Measurements from ENCODE around the gene ELP1. TPM values are rescaled to one million over a fixed set of nuclear protein-coding genes. Genes with fewer than 3 reads are reported as not detected.

The ELP1 gene
- polyA plus RNA-seq, 2 of the 4 experiments (the other 2 are of a cell fraction): 25.4 to 35.8 TPM

DNA sequence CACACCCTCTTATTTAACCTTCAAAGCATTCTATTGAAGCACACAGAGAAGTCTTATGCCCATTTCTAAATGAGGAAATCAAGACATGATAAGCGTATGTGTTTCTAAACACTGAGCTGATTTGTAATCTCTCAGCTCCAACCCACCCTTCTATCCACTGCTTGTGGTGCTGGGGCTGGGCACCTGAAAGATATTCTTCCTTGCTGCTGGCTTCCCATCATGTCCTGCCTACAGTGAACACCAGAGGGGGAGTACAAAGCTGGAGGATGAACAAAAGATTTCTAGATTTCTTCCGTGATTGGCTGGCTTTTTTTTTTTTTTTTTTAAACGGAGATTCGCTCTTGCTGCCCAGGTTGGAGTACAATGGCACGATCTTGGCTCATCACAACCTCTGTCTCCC is 57.5 kb downstream of the ELP1 start:
- H3K9me3 ChIP-seq: peaks cover 8% of the 10 kb centered on the region
- no peak overlapping the region for H3K4me2 ChIP-seq
- DNase-seq (ENCODE audit: low read depth in 1 of 2, low spot score in 1 of 2) (no peak), FAIRE-seq (no peak), ATAC-seq (0 out of 6 replicates have a peak, but pooled peaks of 1 of the 2 experiments have one; percentile 23)
- WGBS (ENCODE audit: missing lambda C conversion rate): 95% methylated on average over 5 of the region's 5 CpGs
- H3K4me1 ChIP-seq: no peaks in the 10 kb centered on the region
- no peak overlapping the region for H3K27ac ChIP-seq
- TF ChIP-seq JUNB (IDR thresholded peaks at IDR 0.05) (no peak), ZC3H11A (IDR thresholded peaks at IDR 0.05) (no peak), RCOR1 (IDR thresholded peaks at IDR 0.05; ENCODE audit: low read depth, low read length) (no peak), EHMT2 (IDR thresholded peaks at IDR 0.05; ENCODE audit: low read depth) (no peak), JUN (IDR thresholded peaks at IDR 0.05) (no peak), GATA3 (IDR thresholded peaks at IDR 0.05; ENCODE audit: borderline replicate concordance) (no peak), MAFK (IDR thresholded peaks at IDR 0.05; ENCODE audit: partially characterized antibody) (no peak), HDAC2 (IDR thresholded peaks at IDR 0.05) (no peak)
- TF ChIP-seq, protein P1, sequence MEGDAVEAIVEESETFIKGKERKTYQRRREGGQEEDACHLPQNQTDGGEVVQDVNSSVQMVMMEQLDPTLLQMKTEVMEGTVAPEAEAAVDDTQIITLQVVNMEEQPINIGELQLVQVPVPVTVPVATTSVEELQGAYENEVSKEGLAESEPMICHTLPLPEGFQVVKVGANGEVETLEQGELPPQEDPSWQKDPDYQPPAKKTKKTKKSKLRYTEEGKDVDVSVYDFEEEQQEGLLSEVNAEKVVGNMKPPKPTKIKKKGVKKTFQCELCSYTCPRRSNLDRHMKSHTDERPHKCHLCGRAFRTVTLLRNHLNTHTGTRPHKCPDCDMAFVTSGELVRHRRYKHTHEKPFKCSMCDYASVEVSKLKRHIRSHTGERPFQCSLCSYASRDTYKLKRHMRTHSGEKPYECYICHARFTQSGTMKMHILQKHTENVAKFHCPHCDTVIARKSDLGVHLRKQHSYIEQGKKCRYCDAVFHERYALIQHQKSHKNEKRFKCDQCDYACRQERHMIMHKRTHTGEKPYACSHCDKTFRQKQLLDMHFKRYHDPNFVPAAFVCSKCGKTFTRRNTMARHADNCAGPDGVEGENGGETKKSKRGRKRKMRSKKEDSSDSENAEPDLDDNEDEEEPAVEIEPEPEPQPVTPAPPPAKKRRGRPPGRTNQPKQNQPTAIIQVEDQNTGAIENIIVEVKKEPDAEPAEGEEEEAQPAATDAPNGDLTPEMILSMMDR (IDR thresholded peaks at IDR 0.05): no peak
- TF ChIP-seq, protein P2, sequence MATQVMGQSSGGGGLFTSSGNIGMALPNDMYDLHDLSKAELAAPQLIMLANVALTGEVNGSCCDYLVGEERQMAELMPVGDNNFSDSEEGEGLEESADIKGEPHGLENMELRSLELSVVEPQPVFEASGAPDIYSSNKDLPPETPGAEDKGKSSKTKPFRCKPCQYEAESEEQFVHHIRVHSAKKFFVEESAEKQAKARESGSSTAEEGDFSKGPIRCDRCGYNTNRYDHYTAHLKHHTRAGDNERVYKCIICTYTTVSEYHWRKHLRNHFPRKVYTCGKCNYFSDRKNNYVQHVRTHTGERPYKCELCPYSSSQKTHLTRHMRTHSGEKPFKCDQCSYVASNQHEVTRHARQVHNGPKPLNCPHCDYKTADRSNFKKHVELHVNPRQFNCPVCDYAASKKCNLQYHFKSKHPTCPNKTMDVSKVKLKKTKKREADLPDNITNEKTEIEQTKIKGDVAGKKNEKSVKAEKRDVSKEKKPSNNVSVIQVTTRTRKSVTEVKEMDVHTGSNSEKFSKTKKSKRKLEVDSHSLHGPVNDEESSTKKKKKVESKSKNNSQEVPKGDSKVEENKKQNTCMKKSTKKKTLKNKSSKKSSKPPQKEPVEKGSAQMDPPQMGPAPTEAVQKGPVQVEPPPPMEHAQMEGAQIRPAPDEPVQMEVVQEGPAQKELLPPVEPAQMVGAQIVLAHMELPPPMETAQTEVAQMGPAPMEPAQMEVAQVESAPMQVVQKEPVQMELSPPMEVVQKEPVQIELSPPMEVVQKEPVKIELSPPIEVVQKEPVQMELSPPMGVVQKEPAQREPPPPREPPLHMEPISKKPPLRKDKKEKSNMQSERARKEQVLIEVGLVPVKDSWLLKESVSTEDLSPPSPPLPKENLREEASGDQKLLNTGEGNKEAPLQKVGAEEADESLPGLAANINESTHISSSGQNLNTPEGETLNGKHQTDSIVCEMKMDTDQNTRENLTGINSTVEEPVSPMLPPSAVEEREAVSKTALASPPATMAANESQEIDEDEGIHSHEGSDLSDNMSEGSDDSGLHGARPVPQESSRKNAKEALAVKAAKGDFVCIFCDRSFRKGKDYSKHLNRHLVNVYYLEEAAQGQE (IDR thresholded peaks at IDR 0.05): no peak
- no peak overlapping the region for H3K4me3 ChIP-seq
- CTCF ChIA-PET: interaction anchor here (0.7 to 1.7 kb wide), 5 partner anchors 8 to 22 kb away, joined by 3 to 6 read pairs (median 3); no protein-coding TSS in a partner anchor
- POLR2A ChIA-PET: no interaction called here

DNA sequence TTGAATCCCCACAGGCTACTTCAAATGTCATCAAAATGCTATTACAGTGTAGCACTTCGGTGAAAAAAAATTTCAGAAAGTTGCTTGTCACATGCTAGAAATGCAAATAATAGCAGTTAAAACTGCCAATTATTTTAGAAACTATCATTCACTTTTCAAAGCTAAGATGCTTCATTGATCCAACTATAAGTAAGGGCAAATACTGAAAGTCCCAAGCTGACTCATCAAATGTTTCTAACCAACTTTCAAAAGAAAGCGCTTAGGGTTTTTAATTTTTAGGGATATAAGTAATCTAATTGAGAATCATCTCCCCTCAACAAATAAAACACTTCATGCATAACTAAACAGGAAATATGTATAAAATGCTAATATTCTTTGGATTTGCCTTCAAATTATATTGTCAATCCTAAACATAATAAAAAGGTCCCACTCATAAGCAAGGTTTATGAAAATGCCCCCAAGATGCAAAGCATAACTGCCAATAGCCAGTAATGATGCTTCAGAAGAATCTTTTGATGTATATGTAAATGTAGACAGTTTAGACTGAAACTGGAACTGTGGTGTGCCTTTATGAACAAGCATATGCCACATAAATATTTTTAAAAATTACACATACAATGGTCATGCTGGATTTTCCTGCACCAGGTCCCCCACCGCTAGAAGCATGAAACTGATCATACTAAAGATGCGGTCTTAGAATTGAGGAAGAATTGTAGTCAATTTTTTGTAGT is 59.7 kb downstream of the ELP1 start:
- DNase-seq (ENCODE audit: low read depth in 1 of 2, low spot score in 1 of 2): no peak
- ChIA-PET POLR2A (no interaction called here), CTCF (no interaction called here)
- Histone ChIP-seq H3K27ac (no peak overlapping the region), H3K4me2 (no peak overlapping the region), H3K9me3 (peaks cover 9% of the 10 kb centered on the region), H3K4me3 (no peak overlapping the region), H3K4me1 (peaks cover 8% of the 10 kb centered on the region)
- ATAC-seq: no peak
- FAIRE-seq: no peak
- WGBS (ENCODE audit: missing lambda C conversion rate): 95% methylated on average over 4 of the region's 4 CpGs
- no peak for TF ChIP-seq ZFP36 (IDR thresholded peaks at IDR 0.05; ENCODE audit: borderline replicate concordance, partially characterized antibody)
- no peak for TF ChIP-seq MAZ (IDR thresholded peaks at IDR 0.05; ENCODE audit: borderline replicate concordance, low read depth, low read length)
- TF ChIP-seq KDM1A (IDR thresholded peaks at IDR 0.05; ENCODE audit: low read depth): no peak
- no peak for TF ChIP-seq SMC3 (IDR thresholded peaks at IDR 0.05)
- no peak for TF ChIP-seq PHF8 (IDR thresholded peaks at IDR 0.05; ENCODE audit: borderline replicate concordance, low read depth)
- no peak for TF ChIP-seq RARB (CRISPR knock-in tag; IDR thresholded peaks at IDR 0.05)
- TF ChIP-seq POLR2AphosphoS2 (conservative IDR thresholded peaks at IDR 0.05; ENCODE audit: low read length): no peak
- TF ChIP-seq CEBPB (IDR thresholded peaks at IDR 0.05): no peak
- TF ChIP-seq EHF (CRISPR knock-in tag; IDR thresholded peaks at IDR 0.05): no peak
- TF ChIP-seq, protein P3, sequence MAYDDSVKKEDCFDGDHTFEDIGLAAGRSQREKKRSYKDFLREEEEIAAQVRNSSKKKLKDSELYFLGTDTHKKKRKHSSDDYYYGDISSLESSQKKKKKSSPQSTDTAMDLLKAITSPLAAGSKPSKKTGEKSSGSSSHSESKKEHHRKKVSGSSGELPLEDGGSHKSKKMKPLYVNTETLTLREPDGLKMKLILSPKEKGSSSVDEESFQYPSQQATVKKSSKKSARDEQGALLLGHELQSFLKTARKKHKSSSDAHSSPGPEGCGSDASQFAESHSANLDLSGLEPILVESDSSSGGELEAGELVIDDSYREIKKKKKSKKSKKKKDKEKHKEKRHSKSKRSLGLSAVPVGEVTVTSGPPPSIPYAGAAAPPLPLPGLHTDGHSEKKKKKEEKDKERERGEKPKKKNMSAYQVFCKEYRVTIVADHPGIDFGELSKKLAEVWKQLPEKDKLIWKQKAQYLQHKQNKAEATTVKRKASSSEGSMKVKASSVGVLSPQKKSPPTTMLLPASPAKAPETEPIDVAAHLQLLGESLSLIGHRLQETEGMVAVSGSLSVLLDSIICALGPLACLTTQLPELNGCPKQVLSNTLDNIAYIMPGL (CRISPR knock-in tag; IDR thresholded peaks at IDR 0.05; ENCODE audit: borderline replicate concordance): no peak
- TF ChIP-seq JUN (IDR thresholded peaks at IDR 0.05): no peak
- TF ChIP-seq RAD21 (conservative IDR thresholded peaks at IDR 0.05 in 1 of 2, IDR thresholded peaks at IDR 0.05 in 1 of 2): no peak
- no peak for TF ChIP-seq ZSCAN20 (CRISPR knock-in tag; IDR thresholded peaks at IDR 0.05)
- TF ChIP-seq, protein P4, sequence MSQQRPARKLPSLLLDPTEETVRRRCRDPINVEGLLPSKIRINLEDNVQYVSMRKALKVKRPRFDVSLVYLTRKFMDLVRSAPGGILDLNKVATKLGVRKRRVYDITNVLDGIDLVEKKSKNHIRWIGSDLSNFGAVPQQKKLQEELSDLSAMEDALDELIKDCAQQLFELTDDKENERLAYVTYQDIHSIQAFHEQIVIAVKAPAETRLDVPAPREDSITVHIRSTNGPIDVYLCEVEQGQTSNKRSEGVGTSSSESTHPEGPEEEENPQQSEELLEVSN (IDR thresholded peaks at IDR 0.05; ENCODE audit: borderline replicate concordance, low read depth): no peak
- TF ChIP-seq, protein P5, sequence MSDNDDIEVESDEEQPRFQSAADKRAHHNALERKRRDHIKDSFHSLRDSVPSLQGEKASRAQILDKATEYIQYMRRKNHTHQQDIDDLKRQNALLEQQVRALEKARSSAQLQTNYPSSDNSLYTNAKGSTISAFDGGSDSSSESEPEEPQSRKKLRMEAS (IDR thresholded peaks at IDR 0.05): no peak
- TF ChIP-seq, protein P6, sequence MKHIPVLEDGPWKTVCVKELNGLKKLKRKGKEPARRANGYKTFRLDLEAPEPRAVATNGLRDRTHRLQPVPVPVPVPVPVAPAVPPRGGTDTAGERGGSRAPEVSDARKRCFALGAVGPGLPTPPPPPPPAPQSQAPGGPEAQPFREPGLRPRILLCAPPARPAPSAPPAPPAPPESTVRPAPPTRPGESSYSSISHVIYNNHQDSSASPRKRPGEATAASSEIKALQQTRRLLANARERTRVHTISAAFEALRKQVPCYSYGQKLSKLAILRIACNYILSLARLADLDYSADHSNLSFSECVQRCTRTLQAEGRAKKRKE (CRISPR knock-in tag; IDR thresholded peaks at IDR 0.05; ENCODE audit: low read depth): no peak
- no peak for TF ChIP-seq GATA3 (IDR thresholded peaks at IDR 0.05; ENCODE audit: borderline replicate concordance)
- no peak for TF ChIP-seq MAFK (IDR thresholded peaks at IDR 0.05; ENCODE audit: partially characterized antibody)
